GM12892 (cell line): Measurements from ENCODE around the gene PDZK1IP1.

Experiments used
- POLR2A ChIP-seq: IDR thresholded peaks from 2 replicates; pipeline ENCODE4 v1.6.1; 2011; ENCODE audit warnings: low read depth, low read length, control low read depth
- POLR2AphosphoS5 ChIP-seq: IDR thresholded peaks from 2 replicates; pipeline ENCODE4 v1.6.1; 2011; ENCODE audit warnings: low read depth, low read length, control low read depth

DNA sequence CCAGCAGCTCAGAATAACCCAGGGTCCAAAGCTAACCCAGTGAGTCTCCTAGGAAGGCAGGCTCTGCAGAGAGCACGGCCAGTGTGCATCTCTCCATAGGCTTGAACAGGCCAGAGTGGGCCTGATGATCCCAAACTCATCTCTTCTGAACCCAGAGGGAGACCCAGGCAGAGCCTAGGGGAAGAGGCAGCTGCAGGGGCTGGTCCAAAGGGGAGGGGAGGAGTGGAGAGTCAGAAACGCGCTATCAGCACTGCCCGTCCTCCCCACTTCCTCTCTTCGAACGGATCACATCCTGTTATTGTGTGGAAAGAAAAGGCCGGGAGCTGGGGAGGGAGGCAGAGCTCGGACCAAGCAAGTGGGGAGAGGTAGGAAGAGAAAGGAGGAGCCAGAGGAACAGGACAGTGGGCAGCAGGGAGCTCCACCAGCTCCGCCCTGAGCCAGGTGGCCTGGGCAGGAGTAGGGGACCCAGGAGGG lies 22.0 kb upstream of the PDZK1IP1 start:
- TF ChIP-seq POLR2AphosphoS5, result no peak
- no peak for TF ChIP-seq POLR2A
